Inferior parietal cortex (tissue), 1 donor: Measurements from ENCODE around the gene DENR.
"Not testable (repeated sequence)": the region's sequence is repeated elsewhere in the genome, so short reads cannot be mapped to it uniquely, and the experiment has no call there.

Source experiments
- DNase-seq: peaks from one replicate; pipeline ENCODE4 v3.0.0-alpha.2; 2016; ENCODE audit errors: extremely low spot score

The DENR gene

DNA sequence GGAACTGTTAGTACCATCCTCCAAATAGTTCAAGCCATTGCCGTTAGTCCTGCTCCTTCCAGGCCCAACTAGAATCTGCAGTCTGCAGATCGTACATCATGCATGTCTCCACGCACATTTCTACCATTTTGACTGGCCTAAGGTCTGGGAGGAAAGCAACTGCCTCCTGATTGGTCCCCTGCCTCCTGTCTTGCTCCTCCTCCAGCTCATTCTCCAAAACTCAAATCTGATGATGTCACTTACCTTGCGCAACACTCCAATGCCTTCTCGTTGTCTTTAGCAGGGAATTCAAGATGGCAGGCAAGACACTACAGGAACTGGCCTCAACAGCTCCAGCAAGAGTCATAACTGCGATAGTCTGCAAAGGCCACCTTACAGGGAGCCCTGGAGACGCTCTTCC lies 12.3 kb upstream of the DENR start:
- no peak for DNase-seq

DNA sequence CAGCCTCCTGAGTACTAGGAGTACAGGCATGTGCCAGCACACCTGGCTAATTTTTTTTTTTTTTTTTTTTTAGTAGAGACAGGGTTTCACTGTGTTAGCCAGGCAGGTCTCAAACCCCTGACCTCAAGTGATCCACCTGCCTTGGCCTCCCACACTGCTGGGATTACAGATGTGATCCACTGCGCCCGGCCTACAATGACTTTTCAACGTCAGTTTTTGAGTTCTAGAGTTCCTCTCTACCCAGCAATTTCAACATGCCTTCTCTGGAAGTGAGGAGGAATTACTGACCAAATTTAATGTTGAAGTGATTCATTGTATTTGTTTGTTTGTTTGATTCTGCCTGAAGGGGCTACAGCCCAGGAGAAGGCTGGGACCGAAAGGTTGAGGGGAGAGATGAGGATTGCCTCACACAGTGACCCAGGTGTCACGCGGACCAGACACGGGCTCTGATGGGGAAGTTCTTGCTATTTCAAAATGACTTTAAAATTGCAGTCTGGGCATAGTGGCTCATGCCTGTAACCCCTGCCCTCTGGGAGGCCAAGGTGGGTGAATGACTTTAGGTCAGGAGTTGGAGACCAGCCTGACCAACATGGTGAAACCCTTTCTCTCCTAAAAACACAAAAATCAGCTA lies 8.6 kb upstream of the DENR start:
- DNase-seq = no peak

DNA sequence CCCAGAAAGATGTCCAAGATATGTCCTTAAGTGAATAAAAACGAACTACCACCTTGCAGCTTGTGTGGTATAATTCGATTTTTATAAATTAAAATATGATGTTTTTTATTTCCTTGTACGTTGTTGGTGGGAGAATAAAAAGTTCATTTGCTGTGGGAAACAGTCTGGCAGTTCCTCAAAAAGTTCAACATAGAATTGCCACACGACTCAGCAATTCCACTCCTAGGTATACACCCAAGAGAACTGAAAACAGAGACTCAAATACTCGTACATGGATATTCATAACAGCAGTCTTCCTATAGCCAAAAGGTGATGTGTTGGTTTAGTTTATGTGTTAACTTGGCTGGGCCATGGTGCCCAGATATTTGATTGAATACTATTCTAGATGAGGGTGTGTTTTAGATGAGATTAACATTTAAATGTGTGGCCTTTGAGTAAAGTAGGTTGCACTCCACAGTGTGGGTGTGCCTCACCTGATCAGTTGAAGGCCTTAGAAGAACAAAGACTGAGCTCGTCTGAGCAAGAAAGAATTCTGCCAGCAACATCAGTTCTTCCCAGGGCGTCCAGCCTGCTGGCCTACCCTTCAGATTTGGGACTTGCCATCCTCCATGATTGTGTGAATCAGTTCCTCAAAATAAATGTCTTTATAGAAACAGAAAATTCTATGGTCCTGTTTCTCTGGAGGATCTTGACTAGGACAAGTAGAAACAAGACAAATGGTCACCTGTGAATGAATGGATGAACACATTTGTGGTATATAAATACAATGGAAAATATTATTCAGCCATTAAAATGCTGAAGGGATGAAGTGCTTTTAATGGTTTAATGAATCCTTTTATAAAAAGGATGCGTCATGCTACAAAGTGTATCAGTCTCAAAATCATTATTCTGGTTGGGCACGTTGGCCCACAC lies 5.1 kb upstream of the DENR start:
- DNase-seq = no peak

DNA sequence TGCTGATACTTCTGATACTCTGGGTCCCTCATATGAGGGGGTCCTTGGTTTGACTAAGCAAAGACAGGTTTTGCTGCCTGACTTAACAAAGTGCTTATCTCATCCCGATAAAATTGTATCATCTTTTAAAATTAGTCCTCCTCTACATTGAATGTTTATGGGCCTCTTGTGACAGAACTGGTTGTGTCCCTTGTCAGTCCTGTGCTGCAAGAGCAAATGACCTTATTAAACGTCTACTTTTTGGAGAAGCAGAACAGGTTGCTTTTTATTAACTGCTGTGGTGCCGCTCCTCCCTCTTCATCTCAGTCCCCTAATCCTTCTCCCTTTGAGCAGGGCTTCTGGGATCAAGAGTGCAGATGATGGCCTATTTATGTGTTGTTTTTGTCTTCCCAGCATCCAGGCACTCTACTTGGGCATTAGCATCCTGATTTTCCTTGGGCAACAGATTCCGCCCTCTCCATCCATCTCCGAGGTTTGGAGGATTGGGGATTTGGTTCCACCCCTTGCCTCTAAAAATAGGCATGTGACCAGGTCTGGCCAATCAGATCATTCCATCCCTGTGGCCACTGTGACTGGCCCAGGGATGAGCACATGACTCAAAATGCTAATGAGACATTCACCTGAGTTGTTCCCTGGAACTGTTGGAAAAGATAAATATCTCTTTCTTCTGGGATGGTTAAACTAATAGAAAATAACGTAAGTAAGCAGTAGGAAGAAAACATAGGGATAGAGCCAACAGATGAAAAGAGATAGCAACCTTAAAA lies 2.9 kb upstream of the DENR start:
- DNase-seq = no peak

DNA sequence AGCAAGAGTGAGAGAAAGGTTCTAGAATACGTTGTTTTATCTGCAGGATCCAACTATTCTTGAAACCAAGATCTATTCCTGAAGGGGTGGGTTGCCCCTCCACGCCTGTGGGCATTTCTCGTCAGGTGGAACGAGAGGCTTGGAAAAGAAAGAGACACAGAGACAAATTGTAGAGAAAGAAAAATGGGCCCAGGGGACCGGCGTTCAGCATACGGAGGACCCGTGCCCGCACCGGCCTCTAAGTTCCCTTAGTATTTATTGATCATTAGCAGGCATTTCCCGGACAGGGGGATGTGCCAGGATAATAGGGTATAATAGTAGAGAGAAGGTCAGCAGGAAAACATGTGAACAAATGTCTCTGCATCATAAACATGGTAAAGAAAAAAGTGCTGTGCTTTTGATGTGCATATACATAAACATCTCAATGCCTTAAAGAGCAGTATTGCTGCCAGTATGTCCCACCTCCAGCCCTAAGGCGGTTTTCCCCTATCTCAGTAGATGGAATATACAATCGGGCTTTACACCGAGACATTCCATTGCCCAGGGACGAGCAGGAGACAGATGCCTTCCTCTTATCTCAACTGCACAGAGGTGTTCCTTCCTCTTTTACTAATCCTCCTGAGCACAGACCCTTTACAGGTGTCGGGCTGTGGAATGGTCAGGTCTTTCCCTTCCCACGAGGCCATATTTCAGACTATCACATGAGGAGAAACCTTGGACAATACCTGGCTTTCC lies 1.7 kb upstream of the DENR start:
- DNase-seq = not testable (repeated sequence)

DNA sequence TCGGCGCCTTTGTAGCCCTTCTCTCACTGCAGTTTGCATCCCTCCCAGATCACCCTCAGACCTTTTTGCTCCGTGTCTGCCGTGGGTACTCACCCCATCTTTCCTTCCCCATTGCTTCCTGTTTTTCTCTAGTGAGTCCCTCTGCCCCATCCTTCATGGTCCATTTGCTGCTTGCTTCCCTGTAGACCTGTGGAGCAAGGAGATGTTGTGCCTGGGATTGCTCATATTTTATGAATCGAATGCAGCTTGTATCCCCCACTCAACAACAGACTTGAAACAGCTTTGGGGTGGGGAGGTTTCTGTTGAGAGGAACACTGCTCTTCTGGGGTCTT lies 661 bp downstream of the DENR start:
- DNase-seq = no peak

DNA sequence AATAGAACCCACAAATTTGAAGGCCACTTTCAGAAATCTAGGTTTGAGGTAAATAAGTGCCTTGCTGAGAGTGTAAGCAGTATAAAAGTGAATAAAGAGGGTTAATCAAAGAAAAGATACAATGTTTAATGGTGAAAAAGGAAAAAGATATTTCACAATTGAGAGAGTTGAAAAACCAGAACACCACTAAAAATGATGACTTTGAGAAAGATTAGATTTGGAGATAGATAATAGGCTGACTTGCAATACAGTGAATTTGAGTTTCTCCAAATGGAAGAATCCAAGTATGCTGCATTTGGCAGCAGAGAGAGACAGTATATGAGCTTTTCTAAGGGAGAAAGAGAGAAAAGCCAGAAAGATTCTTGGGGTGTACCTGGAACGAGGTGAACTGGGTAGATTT lies 2.2 kb downstream of the DENR start:
- DNase-seq = no peak

DNA sequence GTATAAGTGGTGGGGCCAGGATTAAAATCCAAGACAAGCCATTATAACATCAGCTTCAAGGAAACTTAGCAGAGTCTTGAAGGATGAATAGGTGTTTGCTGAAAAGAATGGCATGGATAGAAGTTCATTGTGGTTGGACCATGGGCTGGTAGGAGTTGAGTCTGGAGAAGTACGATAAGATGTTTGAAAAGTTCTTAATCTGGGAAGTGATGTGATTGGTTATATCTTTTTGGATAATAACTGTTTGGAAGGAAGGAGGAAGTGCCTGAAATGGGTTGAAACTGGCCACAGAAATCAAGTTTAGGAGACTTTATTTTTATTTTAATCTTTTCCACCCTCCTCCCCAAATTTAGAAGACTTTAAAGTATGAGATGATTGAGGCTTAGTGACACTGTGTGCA lies 4.9 kb downstream of the DENR start:
- DNase-seq = no peak

DNA sequence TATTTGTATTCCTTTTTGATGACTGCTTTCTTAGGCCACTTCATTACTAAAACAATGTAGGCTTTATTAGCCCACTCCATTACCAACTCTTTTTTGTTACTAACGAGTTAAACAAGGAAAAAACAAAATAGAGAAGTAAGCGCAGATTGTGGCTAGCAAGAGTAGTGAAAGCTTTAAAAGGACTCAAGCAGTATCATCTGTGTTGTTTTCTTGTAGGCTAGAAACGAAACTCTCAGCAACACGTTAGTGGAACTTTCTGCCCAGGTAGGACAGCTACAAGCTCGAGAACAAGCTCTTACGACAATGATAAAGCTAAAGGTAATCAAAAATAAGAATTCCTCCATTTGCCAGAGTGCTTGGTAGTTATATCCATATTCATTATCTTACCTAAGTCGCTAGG lies 32.9 kb downstream of the DENR start:
- no peak for DNase-seq

DNA sequence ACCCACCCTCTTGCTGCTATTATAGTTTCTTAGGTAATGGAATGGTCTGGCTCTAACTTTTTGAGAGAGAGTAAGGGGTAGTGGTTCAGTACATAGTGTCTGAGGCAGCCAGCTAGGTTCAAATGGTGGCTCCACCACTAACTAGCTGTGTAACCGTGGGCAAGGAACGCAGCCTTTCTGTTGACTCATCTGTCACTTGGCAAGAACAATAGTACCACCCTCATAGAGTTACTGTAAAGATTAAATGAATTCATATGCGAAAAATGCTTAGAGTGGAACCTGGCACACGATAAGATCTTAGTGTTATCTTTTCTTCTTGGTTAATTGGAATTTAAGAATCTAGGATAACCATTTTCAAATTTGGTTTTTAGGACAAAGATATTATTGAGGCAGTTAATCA lies 35.8 kb downstream of the DENR start:
- no peak for DNase-seq

DNA sequence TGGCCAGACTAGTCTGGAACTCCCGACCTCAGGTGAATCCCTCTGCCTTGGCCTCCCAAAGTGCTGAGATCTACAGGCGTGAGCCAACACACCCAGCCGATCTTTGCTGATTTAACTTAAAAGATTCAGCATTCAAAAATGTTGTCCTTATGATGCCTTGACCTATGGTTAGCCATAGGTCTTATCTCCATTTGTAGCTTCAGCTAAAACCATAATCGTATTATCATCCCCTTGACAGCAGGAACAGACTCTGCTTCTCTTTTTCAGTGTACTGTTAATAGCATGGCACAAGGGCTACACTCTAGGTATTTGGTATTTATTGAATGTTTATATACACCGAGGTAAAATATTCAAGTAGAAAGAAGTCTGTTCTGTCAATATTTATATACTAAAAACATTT lies 37.0 kb downstream of the DENR start:
- DNase-seq = no peak

DNA sequence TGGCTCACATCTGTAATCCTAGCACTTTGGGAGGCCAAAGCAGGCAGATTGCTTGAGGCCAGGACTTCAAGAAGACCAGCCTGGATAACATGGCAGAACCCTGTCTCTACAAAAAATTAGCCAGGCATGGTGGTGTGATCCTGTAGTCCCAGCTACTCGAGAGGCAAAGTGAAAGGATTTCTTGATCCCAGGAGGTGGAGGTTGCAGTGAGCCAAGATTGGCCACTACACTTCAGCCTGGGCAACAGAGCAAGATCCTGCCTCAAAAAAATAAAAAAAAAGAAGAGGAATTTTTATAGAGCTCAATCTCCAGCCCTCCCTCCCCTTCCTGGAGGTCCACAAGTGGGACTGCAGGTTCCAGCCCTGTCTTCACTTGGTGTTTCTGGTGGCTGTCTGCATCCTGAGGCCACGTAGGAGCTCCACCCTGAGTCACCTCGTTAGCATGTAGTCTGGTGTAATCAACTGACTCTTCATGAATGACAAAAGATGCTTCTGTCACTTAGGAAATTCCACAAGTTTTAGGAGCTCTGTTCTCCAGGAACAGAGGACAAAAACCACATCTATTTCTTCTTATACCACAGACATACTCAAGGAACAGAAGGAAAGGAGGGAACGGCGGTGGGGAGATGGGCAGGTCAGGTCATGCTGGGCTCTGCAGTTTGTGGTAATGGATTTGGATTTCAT lies 37.9 kb downstream of the DENR start:
- no peak for DNase-seq

DNA sequence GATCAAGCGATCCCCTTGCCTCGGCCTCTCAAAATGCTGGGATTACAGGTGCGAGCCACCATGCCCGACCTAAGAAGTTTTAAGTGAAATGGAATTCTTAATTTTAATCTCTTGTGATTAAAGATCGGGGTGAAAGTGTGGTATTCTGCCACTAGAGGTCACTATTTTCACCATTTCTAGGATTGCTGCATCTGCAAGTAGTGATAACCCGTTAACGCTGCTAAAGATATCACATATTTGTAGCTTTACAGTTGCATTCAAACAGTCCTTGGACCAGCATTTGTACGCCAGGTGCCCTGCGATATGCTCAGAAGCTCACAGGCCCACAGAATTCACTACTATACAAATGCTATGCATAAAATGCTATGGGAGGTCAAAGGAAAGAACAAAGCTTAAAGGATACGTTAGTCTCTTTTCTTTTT lies 41.1 kb downstream of the DENR start:
- peak; percentile 89 for DNase-seq

DNA sequence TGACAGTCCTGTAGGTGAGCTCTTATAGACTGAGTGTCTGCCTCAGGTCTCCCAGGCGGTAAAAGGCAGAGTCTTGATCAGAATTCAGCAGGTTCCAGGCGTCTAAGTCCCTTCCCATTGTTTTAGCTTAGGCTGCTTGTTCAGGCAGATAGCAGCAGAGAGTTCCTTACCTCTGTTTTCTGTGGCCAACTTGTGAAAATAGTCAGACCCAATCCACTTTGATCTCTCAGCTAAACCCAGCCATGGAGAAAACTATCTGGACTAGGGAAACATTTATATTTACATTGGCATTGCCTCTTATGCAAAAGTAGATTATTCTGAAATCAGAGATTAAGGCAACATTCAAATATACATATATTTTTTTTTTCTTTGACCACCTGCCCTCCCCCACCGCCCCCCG lies 43.2 kb downstream of the DENR start:
- DNase-seq = no peak

DNA sequence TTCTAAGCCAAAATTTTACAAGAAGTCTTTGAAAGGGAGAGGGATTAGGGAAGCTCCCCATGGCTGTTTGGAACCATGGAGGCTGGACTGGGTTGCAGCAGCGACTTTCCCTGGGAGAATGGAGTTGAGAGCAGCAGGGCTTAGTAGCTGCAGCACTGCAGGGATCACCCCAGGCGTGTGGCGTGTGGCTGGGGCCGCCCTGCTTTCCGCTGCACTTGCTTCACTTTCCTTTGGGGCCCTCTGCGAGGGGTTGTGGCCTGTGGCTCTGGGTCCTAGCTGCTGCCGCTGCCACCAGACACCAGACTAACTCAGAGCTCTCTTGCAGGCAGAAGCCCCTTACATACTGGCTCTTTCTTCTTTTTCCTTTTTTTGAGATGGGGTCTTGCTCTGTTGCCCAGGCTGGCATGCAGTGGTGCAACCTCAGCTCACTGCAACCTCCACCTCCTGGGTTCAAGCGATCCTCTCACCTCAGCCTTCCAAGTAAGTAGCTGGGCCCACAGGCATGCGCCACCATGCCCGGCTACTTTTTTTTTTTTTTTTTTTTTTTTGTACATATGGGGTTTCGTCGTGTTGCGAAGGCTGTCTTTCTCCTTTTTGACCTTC lies 47.1 kb downstream of the DENR start:
- DNase-seq = no peak

DNA sequence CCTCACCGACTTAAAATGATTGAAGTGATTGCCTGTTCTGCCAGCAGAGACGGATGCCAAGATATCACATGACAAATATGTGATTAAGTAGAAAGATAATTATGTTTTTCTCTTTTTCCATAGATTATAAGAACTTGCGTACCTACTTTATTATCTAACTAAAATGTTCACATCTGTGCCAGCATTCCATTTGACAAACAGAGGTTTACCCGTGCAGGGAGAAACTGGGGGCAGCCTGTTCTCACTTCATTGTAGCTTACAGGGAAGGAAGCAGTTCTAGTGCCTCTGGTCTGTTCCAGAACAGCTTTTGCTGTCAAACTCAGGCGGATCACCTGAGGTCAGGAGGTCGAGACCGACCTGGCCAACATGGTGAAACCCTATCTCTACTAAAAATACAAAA lies 51.3 kb downstream of the DENR start:
- DNase-seq = no peak

DNA sequence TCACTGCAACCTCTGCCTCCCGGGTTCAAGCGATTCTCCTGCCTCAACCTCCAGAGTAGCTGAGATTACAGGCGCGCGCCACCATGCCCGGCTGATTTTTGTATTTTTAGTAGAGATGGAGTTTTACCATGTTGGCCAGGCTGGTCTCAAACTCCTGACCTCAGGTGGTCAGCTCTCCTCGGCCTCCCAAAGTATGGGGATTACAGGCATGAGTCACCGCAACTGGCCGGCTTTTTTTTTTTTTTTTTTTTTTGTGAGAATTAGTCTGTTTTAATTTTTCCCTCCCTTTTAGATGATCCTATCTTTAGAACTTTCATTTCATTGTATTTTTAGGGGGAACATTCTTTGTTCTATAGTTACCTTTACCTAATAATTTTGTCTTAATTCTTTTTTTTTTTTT lies 52.3 kb downstream of the DENR start:
- DNase-seq = not testable (repeated sequence)

DNA sequence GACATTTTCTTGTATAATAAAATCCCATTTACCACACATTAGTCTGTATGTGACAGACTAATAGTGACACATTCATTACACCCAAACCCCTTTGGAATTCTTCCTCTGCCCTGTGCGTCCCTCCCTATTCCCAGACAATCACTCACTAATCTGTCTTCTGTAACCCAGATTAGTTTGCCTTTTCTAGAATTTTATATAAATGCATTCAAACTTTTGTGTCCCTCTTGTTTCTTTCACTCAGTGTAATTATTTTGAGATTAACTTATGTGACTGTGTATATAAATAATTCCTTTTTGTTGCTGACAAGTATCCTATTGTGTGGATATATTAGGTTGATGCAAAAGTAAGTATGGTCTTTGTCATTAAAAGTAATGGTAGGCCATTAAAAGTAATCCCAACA lies 55.0 kb downstream of the DENR start:
- DNase-seq = no peak

DNA sequence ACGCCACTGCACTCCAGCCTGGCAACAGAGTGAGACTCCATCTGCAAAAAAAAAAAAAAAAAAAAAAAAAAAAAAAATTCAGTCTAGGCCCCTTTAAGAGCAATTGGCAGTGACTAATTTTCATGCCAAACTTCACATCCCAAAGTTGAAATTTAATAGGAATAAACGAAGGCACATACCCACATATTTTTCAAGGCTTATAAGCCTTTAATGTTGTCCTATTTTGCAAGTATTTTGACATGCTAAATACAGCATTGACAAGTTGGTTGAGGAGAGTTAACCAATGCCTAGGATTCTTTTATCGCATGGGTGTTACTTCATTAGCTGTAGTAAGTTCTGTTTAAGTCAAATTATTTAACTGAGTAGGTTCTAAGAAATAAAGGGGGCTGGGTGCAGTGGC lies 59.2 kb downstream of the DENR start:
- no peak for DNase-seq

DNA sequence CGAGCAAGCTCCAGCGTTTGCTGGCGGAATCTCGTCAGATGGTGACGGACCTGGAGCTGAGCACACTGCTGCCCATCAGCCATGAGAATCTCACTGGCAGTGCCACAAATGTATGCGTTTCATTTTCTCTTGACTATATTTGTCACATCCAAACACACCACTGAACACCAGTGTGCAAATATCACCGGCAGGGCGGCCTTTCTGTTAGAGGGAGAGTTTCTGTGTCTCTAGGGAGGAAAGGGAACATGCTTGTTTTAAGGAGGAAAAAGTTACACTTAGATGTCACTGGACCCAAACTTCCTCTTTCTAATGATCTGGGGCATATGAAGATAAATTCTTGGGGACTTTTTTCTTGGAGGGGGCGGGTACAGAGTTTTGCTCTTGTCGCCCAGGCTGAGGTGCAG lies 60.7 kb downstream of the DENR start:
- no peak for DNase-seq

DNA sequence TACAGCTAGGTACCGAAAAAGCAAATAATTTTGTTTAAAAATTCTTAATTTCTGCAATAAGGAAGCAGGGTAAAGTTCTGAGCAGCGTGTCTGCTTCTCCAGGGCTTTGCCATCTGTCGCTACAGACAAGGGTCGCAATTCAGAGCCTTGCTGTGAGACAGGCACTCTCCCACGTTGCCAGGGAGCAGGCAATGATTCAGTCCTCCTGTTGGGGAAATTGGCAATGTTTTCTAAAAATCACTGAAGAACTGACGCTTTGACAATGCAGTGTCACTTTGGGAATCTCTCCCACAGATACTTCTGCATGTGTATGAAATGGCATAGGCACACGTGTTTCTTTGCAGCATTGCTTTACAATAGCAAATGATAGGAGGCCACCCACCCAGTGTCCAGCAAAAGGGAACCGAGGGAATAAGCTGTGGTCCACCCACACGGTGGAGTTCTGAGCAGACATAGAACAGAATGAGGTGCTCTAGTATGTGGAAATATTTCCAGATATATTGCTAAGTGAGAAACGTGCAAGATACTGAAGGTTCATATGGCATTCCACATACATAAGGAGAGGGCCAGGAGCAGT lies 66.7 kb downstream of the DENR start:
- peak; percentile 39 for DNase-seq
